Activated naive CD4-positive, alpha-beta T cell treated with anti-CD3 and anti-CD28 coated beads for 36 hours (primary cell): ENCODE measurements around the gene PSME2. TPM values are rescaled to one million over a fixed set of nuclear protein-coding genes. Genes with fewer than 3 reads are reported as not detected.

Experiments
- CTCF ChIA-PET: fragments of 350-600 bp; sonication (Branson Sonifier 250); formaldehyde crosslinking; loops from one replicate; lab custom pipeline; 2021; ENCODE audit warnings: antibody characterized with exemption; lab: Charles Lee
- DNase-seq: peaks from one replicate; pipeline ENCODE4 v3.0.0-alpha.2; 2020
- H3K27ac Mint-ChIP-seq: one replicate; pipeline ENCODE4 v1.8.0; 2021; ENCODE audit warnings: mild to moderate bottlenecking, mixed read lengths
- H3K27me3 Mint-ChIP-seq: one replicate; pipeline ENCODE4 v1.8.0; 2021; ENCODE audit warnings: low read depth, mixed read lengths
- H3K36me3 Mint-ChIP-seq: one replicate; pipeline ENCODE4 v1.8.0; 2021; ENCODE audit warnings: low read depth, mixed read lengths
- H3K4me1 Mint-ChIP-seq: one replicate; pipeline ENCODE4 v1.8.0; 2021; ENCODE audit warnings: low read depth, mixed read lengths
- H3K4me3 Mint-ChIP-seq: one replicate; pipeline ENCODE4 v1.8.0; 2021; ENCODE audit warnings: mild to moderate bottlenecking, moderate library complexity, mixed read lengths
- H3K9me3 Mint-ChIP-seq: one replicate; pipeline ENCODE4 v1.8.0; 2021; ENCODE audit warnings: mixed read lengths
- intact Hi-C: fragments of 100-400 bp; cut with micrococcal nuclease; formaldehyde crosslinking; loops from one replicate; pipeline ENCODE4 v1.15.1; 2023
- total RNA-seq, 2 experiments: library from RNA; stranded (reverse); gene quantifications; one replicate each; pipeline ENCODE4 v1.2.3, GENCODE V29; 2021

Gene PSME2
- total RNA-seq, 2 experiments from 2014 or later = 392 to 404 TPM

- H3K27ac Mint-ChIP-seq = peak overlapping the region; percentile 93
- no peaks in the 10 kb centered on the region for H3K27me3 Mint-ChIP-seq
- no peaks in the 10 kb centered on the region for H3K9me3 Mint-ChIP-seq
- CTCF ChIA-PET = interaction anchor here (0.6 to 4.7 kb wide), 8 partner anchors 9 to 195 kb away, joined by 3 to 22 read pairs (median 4); partner anchors contain the start of genes DCAF11, IRF9, NRL and RNF31
- peaks cover 46% of the 10 kb centered on the region for H3K36me3 Mint-ChIP-seq
- H3K4me3 Mint-ChIP-seq = peak overlapping the region; percentile 99
- intact Hi-C loops = no loop called here
- DNase-seq = no peak
- peaks cover 54% of the 10 kb centered on the region for H3K4me1 Mint-ChIP-seq
Measured at GRCh38 chr14:24138396-24139271, 7.8 kb downstream of the PSME2 start.

GRCh38 chr14:24137529-24138395 is 8.6 kb downstream of the PSME2 start:
- CTCF ChIA-PET = interaction anchor here (1.3 to 4.8 kb wide), 6 partner anchors 8 to 196 kb away, joined by 5 to 43 read pairs (median 10); partner anchors contain the start of genes DCAF11, IRF9, NRL and RNF31
- no peak for DNase-seq
- H3K4me1 Mint-ChIP-seq = peaks cover 50% of the 10 kb centered on the region
- peak overlapping the region; percentile 86 for H3K4me3 Mint-ChIP-seq
- peak overlapping the region; percentile 93 for H3K27ac Mint-ChIP-seq
- H3K36me3 Mint-ChIP-seq = peaks cover 41% of the 10 kb centered on the region
- intact Hi-C loops = no loop called here
- H3K27me3 Mint-ChIP-seq = no peaks in the 10 kb centered on the region
- H3K9me3 Mint-ChIP-seq = no peaks in the 10 kb centered on the region

GRCh38 chr14:24136684-24137528 is 9.5 kb downstream of the PSME2 start:
- H3K36me3 Mint-ChIP-seq = peaks cover 38% of the 10 kb centered on the region
- CTCF ChIA-PET = interaction anchor here (1.3 to 4.8 kb wide), 6 partner anchors 9 to 197 kb away, joined by 5 to 43 read pairs (median 10); partner anchors contain the start of genes DCAF11, IRF9, NRL and RNF31
- peak; percentile 35 for DNase-seq
- peak overlapping the region; percentile 93 for H3K27ac Mint-ChIP-seq
- peaks cover 53% of the 10 kb centered on the region for H3K4me1 Mint-ChIP-seq
- H3K9me3 Mint-ChIP-seq = no peaks in the 10 kb centered on the region
- H3K27me3 Mint-ChIP-seq = no peaks in the 10 kb centered on the region
- peak overlapping the region; percentile 86 for H3K4me3 Mint-ChIP-seq
- intact Hi-C loops = loop anchor here (1.0 kb wide), 3 partner anchors 10 to 24 kb away; partner anchors contain the start of genes DCAF11, IRF9, NRL and RNF31

GRCh38 chr14:24135834-24136683 is 10.4 kb downstream of the PSME2 start, which contains the start of gene PSME1:
Gene PSME1, plus strand, starts transcription at chr14:24136194. Its CDS starts 69 bp downstream, at chr14:24136263.
- peak within 1 kb of the TSS; percentile 93 for H3K27ac Mint-ChIP-seq
- DNase-seq = peak; percentile 97
- no peaks in the 10 kb centered on the region for H3K9me3 Mint-ChIP-seq
- H3K4me3 Mint-ChIP-seq = peak within 1 kb of the TSS; percentile 86
- peaks cover 52% of the 10 kb centered on the region for H3K4me1 Mint-ChIP-seq
- intact Hi-C loops = loop anchor here (1.0 kb wide), 3 partner anchors 11 to 25 kb away; partner anchors contain the start of genes DCAF11, IRF9, NRL and RNF31
- CTCF ChIA-PET = interaction anchor here (1.6 to 4.8 kb wide), 4 partner anchors 9 to 27 kb away, joined by 5 to 43 read pairs (median 18); partner anchors contain the start of genes DCAF11, IRF9 and NRL
- H3K36me3 Mint-ChIP-seq = peaks cover 36% of the 10 kb centered on the region
- no peaks in the 10 kb centered on the region for H3K27me3 Mint-ChIP-seq

GRCh38 chr14:24135584-24135833 is 10.9 kb downstream of the PSME2 start:
- intact Hi-C loops = no loop called here
- no peaks in the 10 kb centered on the region for H3K27me3 Mint-ChIP-seq
- H3K9me3 Mint-ChIP-seq = no peaks in the 10 kb centered on the region
- H3K36me3 Mint-ChIP-seq = peaks cover 31% of the 10 kb centered on the region
- peak; percentile 29 for DNase-seq
- peaks cover 51% of the 10 kb centered on the region for H3K4me1 Mint-ChIP-seq
- H3K27ac Mint-ChIP-seq = peak overlapping the region; percentile 69
- CTCF ChIA-PET = interaction anchor here (0.8 to 4.8 kb wide), 4 partner anchors 16 to 26 kb away, joined by 4 to 43 read pairs (median 18); partner anchors contain the start of genes DCAF11, IRF9 and NRL
- H3K4me3 Mint-ChIP-seq = peak overlapping the region; percentile 86

GRCh38 chr14:24133735-24134134 is 12.7 kb downstream of the PSME2 start:
- no peak overlapping the region for H3K4me3 Mint-ChIP-seq
- no peak for DNase-seq
- CTCF ChIA-PET = interaction anchor here (0.6 to 4.8 kb wide), 7 partner anchors 16 to 520 kb away, joined by 3 to 43 read pairs (median 3); partner anchors contain the start of gene MDP1
- intact Hi-C loops = no loop called here
- no peak overlapping the region for H3K27ac Mint-ChIP-seq
- no peaks in the 10 kb centered on the region for H3K9me3 Mint-ChIP-seq
- peaks cover 37% of the 10 kb centered on the region for H3K4me1 Mint-ChIP-seq
- H3K36me3 Mint-ChIP-seq = peaks cover 19% of the 10 kb centered on the region
- no peaks in the 10 kb centered on the region for H3K27me3 Mint-ChIP-seq

GRCh38 chr14:24132976-24133375 is 13.4 kb downstream of the PSME2 start:
- no peaks in the 10 kb centered on the region for H3K9me3 Mint-ChIP-seq
- DNase-seq = no peak
- H3K27me3 Mint-ChIP-seq = no peaks in the 10 kb centered on the region
- peaks cover 30% of the 10 kb centered on the region for H3K4me1 Mint-ChIP-seq
- peaks cover 14% of the 10 kb centered on the region for H3K36me3 Mint-ChIP-seq
- peak overlapping the region; percentile 77 for H3K27ac Mint-ChIP-seq
- H3K4me3 Mint-ChIP-seq = no peak overlapping the region
- intact Hi-C loops = no loop called here
- CTCF ChIA-PET = interaction anchor here (1.0 to 4.8 kb wide), 4 partner anchors 8 to 83 kb away, joined by 3 to 43 read pairs (median 4); partner anchors contain the start of genes EMC9 and MDP1

GRCh38 chr14:24132061-24132685 is 14.2 kb downstream of the PSME2 start:
- H3K27ac Mint-ChIP-seq = peak overlapping the region; percentile 77
- intact Hi-C loops = no loop called here
- H3K27me3 Mint-ChIP-seq = no peaks in the 10 kb centered on the region
- H3K4me1 Mint-ChIP-seq = peaks cover 25% of the 10 kb centered on the region
- peaks cover 7% of the 10 kb centered on the region for H3K36me3 Mint-ChIP-seq
- H3K9me3 Mint-ChIP-seq = no peaks in the 10 kb centered on the region
- DNase-seq = peak; percentile 47
- H3K4me3 Mint-ChIP-seq = peak overlapping the region; percentile 25
- CTCF ChIA-PET = interaction anchor here (1.8 kb wide), 1 partner anchor 9 kb away, joined by 5 read pairs; the partner anchor contains the start of gene EMC9

GRCh38 chr14:24131549-24131966 is 14.9 kb downstream of the PSME2 start:
- no peak overlapping the region for H3K4me3 Mint-ChIP-seq
- CTCF ChIA-PET = interaction anchor here (1.8 kb wide), 1 partner anchor 10 kb away, joined by 5 read pairs; the partner anchor contains the start of gene EMC9

More at GRCh38 chr14:24131549-24131966, 14.9 kb downstream of the PSME2 start:
- peaks cover 20% of the 10 kb centered on the region for H3K4me1 Mint-ChIP-seq
- peaks cover under 1% of the 10 kb centered on the region for H3K36me3 Mint-ChIP-seq
- intact Hi-C loops = no loop called here
- peak overlapping the region; percentile 73 for H3K27ac Mint-ChIP-seq
- H3K27me3 Mint-ChIP-seq = no peaks in the 10 kb centered on the region
- DNase-seq = no peak
- H3K9me3 Mint-ChIP-seq = no peaks in the 10 kb centered on the region
